GM19372 (cell line): ENCODE data around the gene NME5.
"Not testable (repeated sequence)": the region's sequence is repeated elsewhere in the genome, so short reads cannot be mapped to it uniquely, and the experiment has no call there.

Experiments used
- ATAC-seq: cut with Tn5 transposase; IDR thresholded peaks from one replicate; pipeline ENCODE4 v1.9.1; 2021; ENCODE audit warnings: mild to moderate bottlenecking, low read depth, moderate library complexity; ENCODE audit not compliant: unreplicated experiment

Gene NME5

DNA sequence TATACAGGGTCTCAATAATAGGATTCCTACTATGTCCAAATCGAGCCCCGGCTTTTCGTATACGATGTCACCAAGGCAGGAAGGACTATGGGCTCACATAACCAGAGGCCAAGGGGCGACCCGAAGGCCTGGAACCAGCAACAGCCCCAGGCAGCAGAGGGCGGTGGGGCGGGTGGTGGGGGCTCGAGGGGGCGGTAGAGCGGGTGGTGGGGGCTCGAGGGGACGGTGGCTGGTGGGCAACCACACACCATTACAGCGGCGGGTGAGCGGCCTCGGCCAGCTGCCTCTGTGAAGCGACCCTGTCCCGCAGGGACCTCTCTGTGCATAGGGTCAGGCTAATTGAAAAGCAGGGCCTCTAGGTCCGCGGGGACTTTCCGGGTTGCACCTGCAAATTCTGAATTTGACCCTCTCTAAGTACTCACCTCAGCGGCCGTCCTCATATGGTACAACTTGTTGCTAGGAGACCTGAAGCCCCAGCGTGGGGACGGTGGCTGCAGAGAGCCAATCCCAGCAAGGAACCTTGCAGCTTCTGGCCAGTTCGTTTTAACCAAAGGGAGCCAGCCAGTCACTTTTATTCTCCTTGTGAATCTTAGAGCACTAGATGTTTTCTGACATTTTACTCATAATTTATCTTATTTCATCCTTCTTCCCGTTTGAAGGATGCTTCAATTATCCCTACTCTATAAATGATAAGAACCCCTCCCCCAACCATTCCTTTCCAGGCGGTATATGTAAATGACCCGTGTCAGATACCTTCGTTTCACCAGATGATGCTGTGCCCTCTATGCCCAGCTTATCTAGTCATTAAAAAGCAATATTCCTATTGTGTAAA, at the start of gene NME5:
TSS of gene NME5 (minus strand) at position 480 of the 832 bp plus-strand sequence. CDS start 648 bp downstream, outside the sequence.
- no peak for ATAC-seq

GRCh38 chr5:138188626-138189025, 49.4 kb upstream of the NME5 start:
- no peak for ATAC-seq

DNA sequence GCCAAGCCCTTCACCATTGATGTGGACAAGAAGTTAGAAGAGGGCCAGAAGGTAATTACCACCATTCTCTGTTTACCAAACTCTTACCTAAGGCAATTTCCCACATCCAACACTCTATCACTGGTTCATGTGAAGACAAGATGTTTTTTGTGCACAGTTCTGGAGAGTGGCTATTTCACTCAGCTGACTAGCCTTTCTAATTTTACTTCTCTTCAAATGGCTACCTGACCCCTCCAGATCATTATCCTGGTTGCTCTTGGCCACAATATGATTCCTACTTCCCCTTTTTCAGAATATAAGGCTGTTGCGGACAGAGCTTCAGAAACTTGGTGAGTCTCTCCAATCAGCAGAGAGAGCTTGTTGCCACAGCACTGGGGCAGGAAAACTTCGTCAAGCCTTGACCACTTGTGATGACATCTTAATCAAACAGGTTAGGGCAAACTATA, 46.8 kb upstream of the NME5 start:
- no peak for ATAC-seq

- ATAC-seq: no peak
Measured at GRCh38 chr5:138182808-138183207, 43.6 kb upstream of the NME5 start.

DNA sequence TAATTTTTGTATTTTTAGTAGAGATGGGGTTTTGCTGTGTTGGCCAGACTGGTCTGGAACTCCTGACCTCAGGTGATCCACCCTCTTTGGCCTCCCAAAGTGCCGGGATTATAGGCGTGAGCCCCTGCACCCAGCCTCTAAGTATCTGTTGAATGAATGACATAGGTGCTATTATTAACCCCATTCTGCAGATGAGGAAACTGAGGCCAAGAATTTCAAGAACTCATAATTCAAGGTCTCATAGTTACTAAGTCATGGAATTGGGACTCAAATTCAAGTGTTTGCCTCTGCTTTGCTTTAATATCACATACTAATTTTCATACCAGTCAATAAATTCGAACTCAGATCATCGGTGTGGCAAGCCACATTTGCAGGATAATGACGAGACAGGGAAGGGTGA, 41.6 kb upstream of the NME5 start:
- no peak for ATAC-seq

- no peak for ATAC-seq
Measured at GRCh38 chr5:138180183-138180782, 41.1 kb upstream of the NME5 start.

- no peak for ATAC-seq
Measured at GRCh38 chr5:138179277-138179857, 40.1 kb upstream of the NME5 start.

GRCh38 chr5:138178516-138179276, 39.5 kb upstream of the NME5 start, which contains the start of the genes BRD8 and KIF20A:
Gene BRD8, minus strand, starts transcription at chr5:138178630. Its CDS starts 16 bp downstream, at chr5:138178614.
Gene KIF20A, plus strand, starts transcription at chr5:138179112. Its CDS starts 569 bp downstream, at chr5:138179681.
- peak; percentile 73 for ATAC-seq

DNA sequence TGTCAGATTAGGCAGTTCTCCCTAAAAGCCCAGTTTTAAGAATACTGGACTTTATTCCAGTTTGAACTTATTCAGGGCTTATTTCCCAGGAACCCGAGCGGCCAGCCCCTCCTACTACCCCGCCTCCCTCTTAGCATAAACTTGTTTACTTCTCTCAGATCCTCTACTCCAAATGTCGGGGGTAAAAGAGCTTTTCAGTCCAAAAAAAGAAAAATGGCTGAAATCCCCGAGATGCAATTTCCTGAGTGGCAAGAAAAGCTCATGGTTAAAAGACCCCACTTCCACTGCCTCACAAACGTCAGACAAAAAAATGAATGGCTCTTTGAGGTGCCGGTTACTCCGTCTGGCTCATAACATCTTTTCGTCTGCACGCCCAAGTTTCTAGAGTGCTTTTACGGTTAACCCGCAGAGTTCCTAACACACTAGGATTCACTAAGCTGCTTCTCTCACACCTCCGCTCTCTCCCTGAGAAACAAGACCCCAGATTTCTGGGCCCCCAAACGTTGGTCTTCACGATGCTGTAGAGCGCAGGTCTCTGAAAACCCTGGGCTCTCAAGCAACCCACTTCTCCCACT, 38.8 kb upstream of the NME5 start:
- no peak for ATAC-seq

DNA sequence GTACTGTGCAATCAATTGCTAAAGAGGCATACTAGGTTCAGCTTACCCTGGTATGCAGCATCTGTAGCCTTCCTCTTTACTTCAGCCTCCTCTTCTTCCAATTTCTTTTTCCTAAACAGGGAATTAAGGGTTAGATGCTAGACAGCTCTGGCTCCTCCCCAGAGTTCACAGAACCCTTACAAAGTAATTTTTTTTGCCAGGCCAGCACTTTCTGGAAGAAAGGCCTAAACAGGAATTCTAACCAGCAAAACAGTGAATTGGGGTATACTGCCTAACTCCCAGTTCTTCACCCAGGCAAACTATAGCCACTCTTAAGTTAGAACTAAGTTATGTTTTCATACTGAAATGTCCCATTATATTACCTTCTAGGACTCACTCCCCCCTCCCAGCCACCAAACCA, 31.1 kb upstream of the NME5 start:
- no peak for ATAC-seq

GRCh38 chr5:138169124-138169523, 29.9 kb upstream of the NME5 start:
- no peak for ATAC-seq

DNA sequence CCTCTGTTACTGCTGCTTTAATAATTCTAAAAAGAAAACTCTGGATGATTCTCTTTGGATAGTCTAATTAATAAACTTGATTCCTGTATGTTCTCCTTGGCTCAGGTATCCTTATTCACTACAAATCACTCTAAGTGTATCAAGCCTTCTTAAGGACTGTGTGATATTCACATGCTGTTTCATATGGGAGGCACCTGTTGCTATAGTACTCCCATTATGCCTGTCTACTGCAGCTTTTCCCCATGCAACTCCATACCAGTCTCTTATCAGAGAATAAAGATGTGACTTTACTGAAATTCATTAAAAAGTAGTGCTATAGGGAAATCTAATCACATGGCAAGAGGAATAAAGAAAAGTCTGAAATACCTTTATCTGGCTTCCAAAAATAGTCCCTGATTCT, 24.5 kb upstream of the NME5 start:
- no peak for ATAC-seq

- no peak for ATAC-seq
Measured at GRCh38 chr5:138160706-138161105, 21.5 kb upstream of the NME5 start.

- ATAC-seq: no peak
Measured at GRCh38 chr5:138159666-138160065, 20.4 kb upstream of the NME5 start.

DNA sequence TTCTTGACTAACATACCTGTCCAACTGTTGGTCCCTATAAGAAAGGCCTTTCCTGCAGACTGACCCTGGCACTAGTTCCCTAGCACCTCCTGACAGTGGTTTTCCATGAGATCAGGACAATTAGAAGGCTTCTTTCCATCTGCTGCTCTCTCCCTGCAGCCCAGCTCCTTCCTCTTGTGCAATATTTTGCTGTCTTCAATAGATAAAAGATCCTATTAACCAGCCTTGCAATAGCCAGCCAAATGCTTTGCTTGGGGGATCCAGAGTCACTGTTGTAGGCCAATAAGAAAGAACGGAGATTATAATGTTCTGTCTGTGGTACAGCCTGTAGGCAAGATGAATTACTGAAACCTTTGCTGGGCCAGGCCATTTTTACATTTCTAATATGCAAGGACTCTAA, 18.4 kb upstream of the NME5 start:
- ATAC-seq: no peak

GRCh38 chr5:138155977-138156376, 16.7 kb upstream of the NME5 start:
- ATAC-seq: not testable (repeated sequence)

DNA sequence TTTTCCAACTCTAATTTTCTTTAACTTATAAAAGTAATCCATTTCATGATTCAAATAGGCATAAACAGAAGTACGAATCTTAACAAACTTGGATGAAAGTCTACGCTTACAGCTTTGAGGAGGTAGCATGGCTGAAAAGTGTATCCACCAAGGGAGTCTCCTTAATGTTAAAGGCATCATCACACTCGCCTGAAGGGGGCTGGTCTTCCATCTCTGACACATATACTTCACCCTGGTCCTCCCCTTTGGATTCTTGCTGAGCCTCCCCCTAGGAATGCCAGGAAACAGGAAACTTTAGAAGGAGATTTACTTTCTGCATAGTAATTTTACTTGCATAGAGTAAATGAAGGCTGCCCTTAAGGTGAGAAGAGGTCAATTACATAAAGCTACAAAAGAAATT, 10.3 kb upstream of the NME5 start:
- ATAC-seq: no peak

- no peak for ATAC-seq
Measured at GRCh38 chr5:138148811-138149210, 9.6 kb upstream of the NME5 start.

DNA sequence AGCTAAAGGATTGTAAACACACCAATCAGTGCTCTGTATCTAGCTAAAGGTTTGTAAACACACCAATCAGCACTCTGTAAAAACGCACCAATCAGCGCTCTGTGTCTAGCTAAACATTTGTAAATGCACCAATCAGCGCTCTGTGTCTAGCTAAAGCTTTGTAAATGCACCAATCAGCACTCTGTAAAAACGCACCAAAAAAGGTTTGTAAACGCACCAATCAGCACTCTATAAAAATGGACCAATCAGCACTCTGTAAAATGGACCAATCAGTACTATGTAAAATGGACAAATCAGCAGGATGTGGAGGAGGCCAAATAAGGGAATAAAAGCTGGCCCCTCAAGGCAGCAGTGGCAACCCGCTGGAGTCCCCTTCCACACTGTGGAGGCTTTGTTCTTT, 4.3 kb upstream of the NME5 start:
- not testable (repeated sequence) for ATAC-seq

DNA sequence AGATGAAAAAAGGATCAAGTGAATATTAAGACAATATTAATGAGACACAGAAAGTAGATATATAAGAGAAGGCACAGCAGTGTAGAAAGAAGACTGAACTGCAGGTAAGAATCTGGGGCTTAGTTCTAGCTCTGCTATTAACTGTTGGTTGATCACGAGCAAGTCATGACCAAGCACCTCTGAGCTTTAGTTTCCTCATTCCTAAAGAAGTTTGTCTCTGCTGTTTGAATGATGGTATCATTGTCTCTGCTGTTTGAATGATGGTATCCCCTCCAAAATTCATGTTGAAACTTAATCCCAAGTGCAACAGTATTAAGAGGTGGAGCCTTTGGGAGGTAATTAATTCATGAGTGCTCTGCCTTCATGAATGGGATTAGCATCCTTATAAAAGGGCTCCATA, 2.5 kb upstream of the NME5 start:
- no peak for ATAC-seq
